ENCODE measurements around the gene HIPK2.

DNA sequence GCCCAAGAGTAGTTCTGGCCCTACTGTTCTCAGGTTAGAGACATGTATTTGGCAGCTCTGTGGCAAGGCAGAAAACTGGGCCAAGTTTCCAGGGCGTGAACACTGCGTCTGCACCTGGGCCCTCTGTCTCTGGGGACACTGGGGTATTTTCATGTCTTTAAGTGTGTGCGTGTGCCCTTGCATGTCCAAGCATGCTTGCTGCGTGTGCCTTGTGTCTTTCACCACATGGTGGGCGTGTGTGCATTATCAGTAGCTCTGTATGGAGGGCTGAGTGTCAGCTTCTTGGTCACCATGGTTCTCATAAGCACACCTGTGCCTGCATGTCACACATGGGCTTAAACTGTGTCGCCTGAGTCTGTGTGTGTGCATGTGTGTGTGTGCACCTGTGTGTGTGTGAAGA lies 69.3 kb downstream of the HIPK2 start:
- TF ChIP-seq, protein P1, sequence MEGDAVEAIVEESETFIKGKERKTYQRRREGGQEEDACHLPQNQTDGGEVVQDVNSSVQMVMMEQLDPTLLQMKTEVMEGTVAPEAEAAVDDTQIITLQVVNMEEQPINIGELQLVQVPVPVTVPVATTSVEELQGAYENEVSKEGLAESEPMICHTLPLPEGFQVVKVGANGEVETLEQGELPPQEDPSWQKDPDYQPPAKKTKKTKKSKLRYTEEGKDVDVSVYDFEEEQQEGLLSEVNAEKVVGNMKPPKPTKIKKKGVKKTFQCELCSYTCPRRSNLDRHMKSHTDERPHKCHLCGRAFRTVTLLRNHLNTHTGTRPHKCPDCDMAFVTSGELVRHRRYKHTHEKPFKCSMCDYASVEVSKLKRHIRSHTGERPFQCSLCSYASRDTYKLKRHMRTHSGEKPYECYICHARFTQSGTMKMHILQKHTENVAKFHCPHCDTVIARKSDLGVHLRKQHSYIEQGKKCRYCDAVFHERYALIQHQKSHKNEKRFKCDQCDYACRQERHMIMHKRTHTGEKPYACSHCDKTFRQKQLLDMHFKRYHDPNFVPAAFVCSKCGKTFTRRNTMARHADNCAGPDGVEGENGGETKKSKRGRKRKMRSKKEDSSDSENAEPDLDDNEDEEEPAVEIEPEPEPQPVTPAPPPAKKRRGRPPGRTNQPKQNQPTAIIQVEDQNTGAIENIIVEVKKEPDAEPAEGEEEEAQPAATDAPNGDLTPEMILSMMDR (conservative IDR thresholded peaks at IDR 0.05): no peak
- TF ChIP-seq EZH2 (IDR thresholded peaks at IDR 0.05; ENCODE audit: low read depth): no peak
